WTC11 (cell line): Measurements from ENCODE around the gene COPS6. TPM values are rescaled to one million over a fixed set of nuclear protein-coding genes. Genes with fewer than 3 reads are reported as not detected.
A peak's percentile ranks its signal among the peaks of the same experiment; 100 is the strongest.

ENCODE experiments used
- ATAC-seq: fragments of 200-7000 bp; cut with Tn5 transposase; 2 replicates; pipeline ENCODE4 v1.10.0; 2021; ENCODE audit warnings: mild to moderate bottlenecking, moderate library complexity
- CTCF ChIA-PET: fragments of 300-600 bp; sonication (Branson Sonifier 250); formaldehyde crosslinking; loops from one replicate; lab custom pipeline; 2021; ENCODE audit warnings: antibody characterized with exemption; lab: Charles Lee
- POLR2A ChIA-PET: fragments of 350-600 bp; sonication (Branson Sonifier 250); formaldehyde crosslinking; loops from one replicate; lab custom pipeline; 2021; ENCODE audit warnings: antibody characterized with exemption; lab: Charles Lee
- DNase-seq: peaks from one replicate; pipeline ENCODE4 v3.0.0; 2021; ENCODE audit warnings: low spot score
- H3K27ac Mint-ChIP-seq: 2 replicates; pipeline ENCODE4 v1.8.0; 2021; ENCODE audit warnings: mixed read lengths
- H3K27me3 Mint-ChIP-seq: 2 replicates; pipeline ENCODE4 v1.8.0; 2021; ENCODE audit warnings: low read depth, mild to moderate bottlenecking, moderate library complexity, mixed read lengths
- H3K36me3 Mint-ChIP-seq: 2 replicates; pipeline ENCODE4 v1.8.0; 2021; ENCODE audit warnings: mixed read lengths
- H3K4me1 Mint-ChIP-seq: 2 replicates; pipeline ENCODE4 v1.8.0; 2022; ENCODE audit warnings: mixed read lengths
- H3K4me3 Mint-ChIP-seq: 2 replicates; pipeline ENCODE4 v1.8.0; 2021; ENCODE audit warnings: mild to moderate bottlenecking, moderate library complexity, mixed read lengths
- H3K9me3 Mint-ChIP-seq: 2 replicates; pipeline ENCODE4 v1.8.0; 2021; ENCODE audit warnings: mixed read lengths
- CBFB ChIP-seq: sonication (generic); formaldehyde crosslinking; IDR thresholded peaks from 2 replicates; pipeline ENCODE4 v1.8.1; 2022; ENCODE audit warnings: mild to moderate bottlenecking, low read depth, missing genetic modification reagents
- JAZF1 ChIP-seq: fragments of 250-450 bp; sonication (Bioruptor Pico); IDR thresholded peaks from 2 replicates; pipeline ENCODE4 v1.9.0; 2021; ENCODE audit warnings: moderate library complexity, mild to moderate bottlenecking, inconsistent platforms
- MYBL2 ChIP-seq: sonication (generic); formaldehyde crosslinking; IDR thresholded peaks from 2 replicates; pipeline ENCODE4 v1.8.1; 2023; ENCODE audit warnings: mild to moderate bottlenecking, moderate library complexity, missing genetic modification reagents
- NR1H2 ChIP-seq: sonication (generic); formaldehyde crosslinking; IDR thresholded peaks from 2 replicates; pipeline ENCODE4 v1.9.0; 2021; ENCODE audit warnings: mild to moderate bottlenecking, moderate library complexity, missing genetic modification reagents
- OVOL2 ChIP-seq: fragments of 250-450 bp; sonication (Bioruptor Pico); IDR thresholded peaks from 2 replicates; pipeline ENCODE4 v1.9.0; 2021; ENCODE audit warnings: mild to moderate bottlenecking, borderline replicate concordance
- PRRX2 ChIP-seq: fragments of 250-450 bp; sonication (Bioruptor Pico); IDR thresholded peaks from 2 replicates; pipeline ENCODE4 v1.8.0; 2021; ENCODE audit warnings: mild to moderate bottlenecking
- TEAD4 ChIP-seq: sonication (generic); formaldehyde crosslinking; IDR thresholded peaks from 2 replicates; pipeline ENCODE4 v1.8.0; 2022; ENCODE audit warnings: mild to moderate bottlenecking, missing genetic modification reagents
- ZBTB21 ChIP-seq: sonication (generic); formaldehyde crosslinking; IDR thresholded peaks from 2 replicates; pipeline ENCODE4 v1.8.1; 2023; ENCODE audit warnings: mild to moderate bottlenecking, missing genetic modification reagents, borderline replicate concordance
- ZNF263 ChIP-seq: sonication (generic); formaldehyde crosslinking; IDR thresholded peaks from 2 replicates; pipeline ENCODE4 v1.8.1; 2022; ENCODE audit warnings: low read depth, mild to moderate bottlenecking, moderate library complexity, missing genetic modification reagents
- total RNA-seq: library from RNA; stranded (reverse); gene quantifications from 3 replicates; pipeline ENCODE4 v1.2.3, GENCODE V29; 2021
- TF ChIP-seq, protein P1 (sequence below): sonication (generic); formaldehyde crosslinking; IDR thresholded peaks from 2 replicates; pipeline ENCODE4 v1.8.0; 2022; ENCODE audit warnings: missing genetic modification reagents
- TF ChIP-seq, protein P2 (sequence below): fragments of 250-450 bp; sonication (Bioruptor Pico); IDR thresholded peaks from 2 replicates; pipeline ENCODE4 v1.9.0; 2021; ENCODE audit warnings: mild to moderate bottlenecking, borderline replicate concordance
- TF ChIP-seq, protein P3 (sequence below): sonication (generic); formaldehyde crosslinking; IDR thresholded peaks from 2 replicates; pipeline ENCODE4 v1.8.1; 2022; ENCODE audit warnings: mild to moderate bottlenecking, missing genetic modification reagents, moderate library complexity, borderline replicate concordance
- TF ChIP-seq, protein P4 (sequence below): fragments of 250-450 bp; sonication (Bioruptor Pico); IDR thresholded peaks from 2 replicates; pipeline ENCODE4 v1.9.0; 2021; ENCODE audit warnings: moderate library complexity, mild to moderate bottlenecking, inconsistent platforms, borderline replicate concordance
- TF ChIP-seq, protein P5 (sequence below): sonication (generic); formaldehyde crosslinking; IDR thresholded peaks from 2 replicates; pipeline ENCODE4 v1.8.1; 2022; ENCODE audit warnings: low read depth, missing genetic modification reagents, borderline replicate concordance
- TF ChIP-seq, protein P6 (sequence below): sonication (generic); formaldehyde crosslinking; IDR thresholded peaks from 2 replicates; pipeline ENCODE4 v1.8.0; 2022; ENCODE audit warnings: mild to moderate bottlenecking, missing genetic modification reagents
- TF ChIP-seq, protein P7 (sequence below): sonication (generic); formaldehyde crosslinking; IDR thresholded peaks from 2 replicates; pipeline ENCODE4 v1.8.1; 2022; ENCODE audit warnings: low read depth, mild to moderate bottlenecking, moderate library complexity, missing genetic modification reagents, borderline replicate concordance

The COPS6 gene
- total RNA-seq, 1 experiment from 2014 or later: 118 TPM

DNA sequence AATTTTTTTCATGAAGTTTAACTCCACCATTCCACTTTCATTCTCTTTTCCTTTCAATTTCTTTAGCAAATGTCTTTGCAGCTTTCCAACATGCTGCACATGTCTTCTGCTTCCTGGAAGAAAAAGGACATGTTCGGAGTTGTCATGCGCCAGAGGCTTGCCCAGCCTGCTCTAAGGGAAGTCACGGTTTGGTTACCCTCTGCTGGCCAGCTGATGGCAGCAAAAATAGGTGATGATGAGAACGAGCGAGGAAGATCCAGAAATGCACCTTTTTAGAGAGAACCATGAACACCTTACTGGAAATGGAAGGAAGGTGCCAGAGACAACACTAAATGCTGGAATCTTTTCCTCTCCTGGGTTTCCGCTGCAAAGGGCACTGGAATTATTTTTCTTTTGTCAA, 44.1 kb upstream of the COPS6 start (continued):
- TF ChIP-seq CBFB (CRISPR knock-in tag): no peak
- TF ChIP-seq, protein P1, sequence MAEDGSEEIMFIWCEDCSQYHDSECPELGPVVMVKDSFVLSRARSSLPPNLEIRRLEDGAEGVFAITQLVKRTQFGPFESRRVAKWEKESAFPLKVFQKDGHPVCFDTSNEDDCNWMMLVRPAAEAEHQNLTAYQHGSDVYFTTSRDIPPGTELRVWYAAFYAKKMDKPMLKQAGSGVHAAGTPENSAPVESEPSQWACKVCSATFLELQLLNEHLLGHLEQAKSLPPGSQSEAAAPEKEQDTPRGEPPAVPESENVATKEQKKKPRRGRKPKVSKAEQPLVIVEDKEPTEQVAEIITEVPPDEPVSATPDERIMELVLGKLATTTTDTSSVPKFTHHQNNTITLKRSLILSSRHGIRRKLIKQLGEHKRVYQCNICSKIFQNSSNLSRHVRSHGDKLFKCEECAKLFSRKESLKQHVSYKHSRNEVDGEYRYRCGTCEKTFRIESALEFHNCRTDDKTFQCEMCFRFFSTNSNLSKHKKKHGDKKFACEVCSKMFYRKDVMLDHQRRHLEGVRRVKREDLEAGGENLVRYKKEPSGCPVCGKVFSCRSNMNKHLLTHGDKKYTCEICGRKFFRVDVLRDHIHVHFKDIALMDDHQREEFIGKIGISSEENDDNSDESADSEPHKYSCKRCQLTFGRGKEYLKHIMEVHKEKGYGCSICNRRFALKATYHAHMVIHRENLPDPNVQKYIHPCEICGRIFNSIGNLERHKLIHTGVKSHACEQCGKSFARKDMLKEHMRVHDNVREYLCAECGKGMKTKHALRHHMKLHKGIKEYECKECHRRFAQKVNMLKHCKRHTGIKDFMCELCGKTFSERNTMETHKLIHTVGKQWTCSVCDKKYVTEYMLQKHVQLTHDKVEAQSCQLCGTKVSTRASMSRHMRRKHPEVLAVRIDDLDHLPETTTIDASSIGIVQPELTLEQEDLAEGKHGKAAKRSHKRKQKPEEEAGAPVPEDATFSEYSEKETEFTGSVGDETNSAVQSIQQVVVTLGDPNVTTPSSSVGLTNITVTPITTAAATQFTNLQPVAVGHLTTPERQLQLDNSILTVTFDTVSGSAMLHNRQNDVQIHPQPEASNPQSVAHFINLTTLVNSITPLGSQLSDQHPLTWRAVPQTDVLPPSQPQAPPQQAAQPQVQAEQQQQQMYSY (CRISPR knock-in tag): no peak
- TF ChIP-seq, protein P2, sequence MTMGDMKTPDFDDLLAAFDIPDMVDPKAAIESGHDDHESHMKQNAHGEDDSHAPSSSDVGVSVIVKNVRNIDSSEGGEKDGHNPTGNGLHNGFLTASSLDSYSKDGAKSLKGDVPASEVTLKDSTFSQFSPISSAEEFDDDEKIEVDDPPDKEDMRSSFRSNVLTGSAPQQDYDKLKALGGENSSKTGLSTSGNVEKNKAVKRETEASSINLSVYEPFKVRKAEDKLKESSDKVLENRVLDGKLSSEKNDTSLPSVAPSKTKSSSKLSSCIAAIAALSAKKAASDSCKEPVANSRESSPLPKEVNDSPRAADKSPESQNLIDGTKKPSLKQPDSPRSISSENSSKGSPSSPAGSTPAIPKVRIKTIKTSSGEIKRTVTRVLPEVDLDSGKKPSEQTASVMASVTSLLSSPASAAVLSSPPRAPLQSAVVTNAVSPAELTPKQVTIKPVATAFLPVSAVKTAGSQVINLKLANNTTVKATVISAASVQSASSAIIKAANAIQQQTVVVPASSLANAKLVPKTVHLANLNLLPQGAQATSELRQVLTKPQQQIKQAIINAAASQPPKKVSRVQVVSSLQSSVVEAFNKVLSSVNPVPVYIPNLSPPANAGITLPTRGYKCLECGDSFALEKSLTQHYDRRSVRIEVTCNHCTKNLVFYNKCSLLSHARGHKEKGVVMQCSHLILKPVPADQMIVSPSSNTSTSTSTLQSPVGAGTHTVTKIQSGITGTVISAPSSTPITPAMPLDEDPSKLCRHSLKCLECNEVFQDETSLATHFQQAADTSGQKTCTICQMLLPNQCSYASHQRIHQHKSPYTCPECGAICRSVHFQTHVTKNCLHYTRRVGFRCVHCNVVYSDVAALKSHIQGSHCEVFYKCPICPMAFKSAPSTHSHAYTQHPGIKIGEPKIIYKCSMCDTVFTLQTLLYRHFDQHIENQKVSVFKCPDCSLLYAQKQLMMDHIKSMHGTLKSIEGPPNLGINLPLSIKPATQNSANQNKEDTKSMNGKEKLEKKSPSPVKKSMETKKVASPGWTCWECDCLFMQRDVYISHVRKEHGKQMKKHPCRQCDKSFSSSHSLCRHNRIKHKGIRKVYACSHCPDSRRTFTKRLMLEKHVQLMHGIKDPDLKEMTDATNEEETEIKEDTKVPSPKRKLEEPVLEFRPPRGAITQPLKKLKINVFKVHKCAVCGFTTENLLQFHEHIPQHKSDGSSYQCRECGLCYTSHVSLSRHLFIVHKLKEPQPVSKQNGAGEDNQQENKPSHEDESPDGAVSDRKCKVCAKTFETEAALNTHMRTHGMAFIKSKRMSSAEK: no peak
- TF ChIP-seq, protein P3, sequence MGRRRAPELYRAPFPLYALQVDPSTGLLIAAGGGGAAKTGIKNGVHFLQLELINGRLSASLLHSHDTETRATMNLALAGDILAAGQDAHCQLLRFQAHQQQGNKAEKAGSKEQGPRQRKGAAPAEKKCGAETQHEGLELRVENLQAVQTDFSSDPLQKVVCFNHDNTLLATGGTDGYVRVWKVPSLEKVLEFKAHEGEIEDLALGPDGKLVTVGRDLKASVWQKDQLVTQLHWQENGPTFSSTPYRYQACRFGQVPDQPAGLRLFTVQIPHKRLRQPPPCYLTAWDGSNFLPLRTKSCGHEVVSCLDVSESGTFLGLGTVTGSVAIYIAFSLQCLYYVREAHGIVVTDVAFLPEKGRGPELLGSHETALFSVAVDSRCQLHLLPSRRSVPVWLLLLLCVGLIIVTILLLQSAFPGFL: no peak
- no peak for TF ChIP-seq ZNF263 (CRISPR knock-in tag)
- no peak for TF ChIP-seq NR1H2 (CRISPR knock-in tag)
- TF ChIP-seq PRRX2 (CRISPR knock-in tag): no peak
- no peak for TF ChIP-seq JAZF1 (CRISPR knock-in tag)
- TF ChIP-seq, protein P4, sequence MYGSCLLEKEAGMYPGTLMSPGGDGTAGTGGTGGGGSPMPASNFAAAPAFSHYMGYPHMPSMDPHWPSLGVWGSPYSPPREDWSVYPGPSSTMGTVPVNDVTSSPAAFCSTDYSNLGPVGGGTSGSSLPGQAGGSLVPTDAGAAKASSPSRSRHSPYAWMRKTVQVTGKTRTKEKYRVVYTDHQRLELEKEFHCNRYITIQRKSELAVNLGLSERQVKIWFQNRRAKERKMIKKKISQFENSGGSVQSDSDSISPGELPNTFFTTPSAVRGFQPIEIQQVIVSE (CRISPR knock-in tag): no peak
- TF ChIP-seq, protein P5, sequence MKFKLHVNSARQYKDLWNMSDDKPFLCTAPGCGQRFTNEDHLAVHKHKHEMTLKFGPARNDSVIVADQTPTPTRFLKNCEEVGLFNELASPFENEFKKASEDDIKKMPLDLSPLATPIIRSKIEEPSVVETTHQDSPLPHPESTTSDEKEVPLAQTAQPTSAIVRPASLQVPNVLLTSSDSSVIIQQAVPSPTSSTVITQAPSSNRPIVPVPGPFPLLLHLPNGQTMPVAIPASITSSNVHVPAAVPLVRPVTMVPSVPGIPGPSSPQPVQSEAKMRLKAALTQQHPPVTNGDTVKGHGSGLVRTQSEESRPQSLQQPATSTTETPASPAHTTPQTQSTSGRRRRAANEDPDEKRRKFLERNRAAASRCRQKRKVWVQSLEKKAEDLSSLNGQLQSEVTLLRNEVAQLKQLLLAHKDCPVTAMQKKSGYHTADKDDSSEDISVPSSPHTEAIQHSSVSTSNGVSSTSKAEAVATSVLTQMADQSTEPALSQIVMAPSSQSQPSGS (CRISPR knock-in tag): no peak
- TF ChIP-seq, protein P6, sequence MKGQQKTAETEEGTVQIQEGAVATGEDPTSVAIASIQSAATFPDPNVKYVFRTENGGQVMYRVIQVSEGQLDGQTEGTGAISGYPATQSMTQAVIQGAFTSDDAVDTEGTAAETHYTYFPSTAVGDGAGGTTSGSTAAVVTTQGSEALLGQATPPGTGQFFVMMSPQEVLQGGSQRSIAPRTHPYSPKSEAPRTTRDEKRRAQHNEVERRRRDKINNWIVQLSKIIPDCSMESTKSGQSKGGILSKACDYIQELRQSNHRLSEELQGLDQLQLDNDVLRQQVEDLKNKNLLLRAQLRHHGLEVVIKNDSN: no peak
- TF ChIP-seq, protein P7, sequence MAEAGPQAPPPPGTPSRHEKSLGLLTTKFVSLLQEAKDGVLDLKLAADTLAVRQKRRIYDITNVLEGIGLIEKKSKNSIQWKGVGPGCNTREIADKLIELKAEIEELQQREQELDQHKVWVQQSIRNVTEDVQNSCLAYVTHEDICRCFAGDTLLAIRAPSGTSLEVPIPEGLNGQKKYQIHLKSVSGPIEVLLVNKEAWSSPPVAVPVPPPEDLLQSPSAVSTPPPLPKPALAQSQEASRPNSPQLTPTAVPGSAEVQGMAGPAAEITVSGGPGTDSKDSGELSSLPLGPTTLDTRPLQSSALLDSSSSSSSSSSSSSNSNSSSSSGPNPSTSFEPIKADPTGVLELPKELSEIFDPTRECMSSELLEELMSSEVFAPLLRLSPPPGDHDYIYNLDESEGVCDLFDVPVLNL (CRISPR knock-in tag): no peak

DNA sequence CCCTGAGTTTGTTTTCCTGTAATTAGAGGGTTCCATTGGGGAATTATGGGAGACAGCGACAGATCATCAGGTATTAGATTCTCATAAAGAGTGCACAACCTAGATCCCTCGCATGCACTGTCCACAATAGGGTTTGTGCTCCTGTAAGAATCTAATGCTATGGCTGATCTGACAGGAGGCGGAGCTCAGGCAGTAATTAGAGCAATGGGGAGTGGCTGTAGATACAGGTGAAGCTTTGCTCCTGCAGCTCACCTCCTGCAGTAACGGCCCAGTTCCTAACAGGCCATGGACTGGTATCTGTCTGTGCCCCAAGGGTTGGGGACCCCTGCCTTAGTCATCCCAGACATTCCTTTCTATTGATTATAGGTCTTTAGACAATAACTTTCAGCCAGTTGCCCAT, 40.1 kb upstream of the COPS6 start:
- peak overlapping the region; percentile 3; the same call in 1 of the 2 replicates for H3K27ac Mint-ChIP-seq
- H3K4me1 Mint-ChIP-seq: peaks cover 13% of the 10 kb centered on the region
- CTCF ChIA-PET: no interaction called here
- H3K27me3 Mint-ChIP-seq: no peaks in the 10 kb centered on the region
- H3K9me3 Mint-ChIP-seq: no peaks in the 10 kb centered on the region; the same call in 1 of the 2 replicates
- peaks cover 6% of the 10 kb centered on the region; the same call in 1 of the 2 replicates for H3K36me3 Mint-ChIP-seq
- ATAC-seq (no peak), DNase-seq (no peak)
- POLR2A ChIA-PET: no interaction called here
- H3K4me3 Mint-ChIP-seq: peak overlapping the region; percentile 88
- TF ChIP-seq, protein P2: no peak
- TF ChIP-seq OVOL2 (CRISPR knock-in tag) (no peak), TEAD4 (CRISPR knock-in tag) (no peak), ZBTB21 (CRISPR knock-in tag) (no peak), MYBL2 (CRISPR knock-in tag) (no peak)
- TF ChIP-seq, protein P7 (CRISPR knock-in tag): no peak
